VCaP (cell line): ENCODE results near the gene ZSWIM3.

Experiments used
- H3K27ac ChIP-seq: fragments of 450-650 bp; 2 replicates; pipeline ENCODE4 v1.5.1; 2017
- TF ChIP-seq, protein P1 (sequence below): fragments of 450-650 bp; conservative IDR thresholded peaks from 2 replicates; pipeline ENCODE4 v1.5.1; 2017; ENCODE audit warnings: mild to moderate bottlenecking, moderate library complexity

Gene ZSWIM3

DNA sequence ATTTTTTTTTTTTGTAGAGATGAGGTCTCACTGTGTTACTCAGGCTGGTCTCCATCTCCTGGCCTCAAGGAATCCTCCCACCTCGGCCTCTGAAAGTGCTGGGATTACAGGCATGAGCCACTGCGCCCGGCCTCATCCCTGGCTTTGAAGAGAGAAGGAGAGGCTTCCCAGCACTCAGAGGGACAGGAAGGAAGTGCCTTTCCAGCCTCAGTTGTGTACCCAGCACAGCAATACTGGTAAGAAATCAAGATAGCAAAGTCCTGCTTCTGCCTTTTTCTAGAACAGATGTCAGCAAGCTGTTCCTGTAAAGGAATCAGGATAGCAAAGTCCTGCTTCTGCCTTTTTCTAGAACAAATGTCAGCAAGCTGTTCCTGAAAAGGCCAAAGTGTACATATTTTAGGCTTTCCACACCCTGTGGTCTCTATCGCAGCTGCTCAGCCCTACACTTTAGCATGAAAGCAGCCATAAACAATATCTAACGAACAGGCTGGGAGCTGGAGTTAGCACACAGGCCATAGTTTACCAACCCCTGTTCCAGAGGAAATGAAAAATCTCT, 60.8 kb downstream of the ZSWIM3 start:
- H3K27ac ChIP-seq, result no peak overlapping the region

DNA sequence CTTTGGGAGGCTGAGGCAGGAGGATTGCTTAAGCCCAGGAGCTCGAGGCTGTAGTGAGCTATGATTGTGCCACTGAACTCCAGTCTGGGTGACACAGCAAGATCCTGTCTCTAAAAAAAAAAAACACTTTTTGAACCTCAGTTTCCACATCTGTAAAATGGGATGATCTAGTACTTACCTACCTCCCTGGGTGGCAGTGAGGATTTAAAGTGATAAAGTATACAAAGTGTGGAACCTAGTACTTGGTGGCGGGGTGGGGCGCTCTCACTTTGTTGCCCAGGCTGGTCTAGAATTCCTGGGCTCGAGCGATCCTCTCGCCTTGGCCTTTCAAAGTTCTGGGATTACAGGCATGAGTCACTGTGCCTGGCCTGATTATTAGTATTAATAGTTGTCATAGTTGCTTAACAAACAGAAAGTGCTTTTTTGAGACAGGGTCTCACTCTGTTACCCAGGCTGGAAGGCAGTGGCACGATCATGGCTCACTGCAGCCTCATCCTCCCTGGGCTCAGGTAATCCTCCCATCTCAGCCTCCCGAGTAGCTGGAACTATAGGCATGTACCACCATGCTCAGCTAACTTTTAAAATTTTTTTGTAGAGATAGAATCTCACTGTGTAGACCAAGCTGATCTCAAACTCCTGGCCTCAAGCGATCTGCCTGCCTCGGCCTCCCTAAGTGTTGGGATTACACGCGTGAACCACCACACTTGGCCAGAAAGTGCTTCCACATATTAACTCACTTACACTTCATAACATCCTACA, 61.5 kb downstream of the ZSWIM3 start:
- no peak overlapping the region; the same call in 1 of the 2 replicates for H3K27ac ChIP-seq
- TF ChIP-seq, protein P1, sequence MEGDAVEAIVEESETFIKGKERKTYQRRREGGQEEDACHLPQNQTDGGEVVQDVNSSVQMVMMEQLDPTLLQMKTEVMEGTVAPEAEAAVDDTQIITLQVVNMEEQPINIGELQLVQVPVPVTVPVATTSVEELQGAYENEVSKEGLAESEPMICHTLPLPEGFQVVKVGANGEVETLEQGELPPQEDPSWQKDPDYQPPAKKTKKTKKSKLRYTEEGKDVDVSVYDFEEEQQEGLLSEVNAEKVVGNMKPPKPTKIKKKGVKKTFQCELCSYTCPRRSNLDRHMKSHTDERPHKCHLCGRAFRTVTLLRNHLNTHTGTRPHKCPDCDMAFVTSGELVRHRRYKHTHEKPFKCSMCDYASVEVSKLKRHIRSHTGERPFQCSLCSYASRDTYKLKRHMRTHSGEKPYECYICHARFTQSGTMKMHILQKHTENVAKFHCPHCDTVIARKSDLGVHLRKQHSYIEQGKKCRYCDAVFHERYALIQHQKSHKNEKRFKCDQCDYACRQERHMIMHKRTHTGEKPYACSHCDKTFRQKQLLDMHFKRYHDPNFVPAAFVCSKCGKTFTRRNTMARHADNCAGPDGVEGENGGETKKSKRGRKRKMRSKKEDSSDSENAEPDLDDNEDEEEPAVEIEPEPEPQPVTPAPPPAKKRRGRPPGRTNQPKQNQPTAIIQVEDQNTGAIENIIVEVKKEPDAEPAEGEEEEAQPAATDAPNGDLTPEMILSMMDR, result no peak

More for the DNA sequence above, 60.8 kb downstream of the ZSWIM3 start:
- TF ChIP-seq, protein P1, result no peak

DNA sequence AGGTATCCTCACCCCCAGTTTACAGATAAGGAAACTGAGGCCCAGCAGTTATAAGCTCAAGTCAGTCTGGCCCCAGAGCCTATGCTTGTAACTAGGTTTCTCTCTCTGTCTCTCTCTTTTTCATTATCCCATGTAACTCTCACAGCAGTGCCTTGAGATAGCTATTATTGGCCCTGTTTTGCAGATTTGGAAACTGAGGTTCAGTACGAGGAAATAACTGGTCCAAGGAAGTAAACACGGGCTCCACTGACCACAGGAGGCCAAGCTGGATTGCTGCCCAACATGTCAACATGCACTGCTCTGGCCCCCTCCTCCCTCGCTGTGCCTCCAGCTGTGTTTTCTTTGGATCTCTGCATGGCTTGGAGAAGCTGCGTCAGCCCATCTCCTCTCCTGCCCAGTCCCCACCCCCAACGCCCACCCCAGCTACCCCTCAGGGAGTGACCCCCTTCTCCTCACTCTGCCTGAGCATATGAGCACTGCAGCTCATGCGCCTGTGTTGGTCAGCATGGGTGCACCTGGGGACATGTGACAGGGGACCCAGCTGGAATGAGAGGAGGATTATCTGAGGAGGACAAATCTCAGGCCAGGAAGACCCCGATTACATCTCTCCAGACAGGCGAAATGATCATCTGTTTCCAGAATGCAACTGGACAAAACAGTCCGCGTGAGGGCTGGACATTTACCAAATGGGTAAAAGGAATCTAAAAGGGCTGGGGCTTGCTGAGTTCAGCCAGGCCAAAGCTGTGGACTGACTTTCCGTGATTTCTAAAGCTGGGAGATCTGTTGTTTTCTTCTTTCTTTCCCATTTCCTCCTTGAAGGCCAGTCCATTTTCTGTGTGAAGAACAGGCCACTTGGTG, 62.4 kb downstream of the ZSWIM3 start:
- peak overlapping the region; percentile 1; the same call in 1 of the 2 replicates for H3K27ac ChIP-seq
- TF ChIP-seq, protein P1, result no peak

DNA sequence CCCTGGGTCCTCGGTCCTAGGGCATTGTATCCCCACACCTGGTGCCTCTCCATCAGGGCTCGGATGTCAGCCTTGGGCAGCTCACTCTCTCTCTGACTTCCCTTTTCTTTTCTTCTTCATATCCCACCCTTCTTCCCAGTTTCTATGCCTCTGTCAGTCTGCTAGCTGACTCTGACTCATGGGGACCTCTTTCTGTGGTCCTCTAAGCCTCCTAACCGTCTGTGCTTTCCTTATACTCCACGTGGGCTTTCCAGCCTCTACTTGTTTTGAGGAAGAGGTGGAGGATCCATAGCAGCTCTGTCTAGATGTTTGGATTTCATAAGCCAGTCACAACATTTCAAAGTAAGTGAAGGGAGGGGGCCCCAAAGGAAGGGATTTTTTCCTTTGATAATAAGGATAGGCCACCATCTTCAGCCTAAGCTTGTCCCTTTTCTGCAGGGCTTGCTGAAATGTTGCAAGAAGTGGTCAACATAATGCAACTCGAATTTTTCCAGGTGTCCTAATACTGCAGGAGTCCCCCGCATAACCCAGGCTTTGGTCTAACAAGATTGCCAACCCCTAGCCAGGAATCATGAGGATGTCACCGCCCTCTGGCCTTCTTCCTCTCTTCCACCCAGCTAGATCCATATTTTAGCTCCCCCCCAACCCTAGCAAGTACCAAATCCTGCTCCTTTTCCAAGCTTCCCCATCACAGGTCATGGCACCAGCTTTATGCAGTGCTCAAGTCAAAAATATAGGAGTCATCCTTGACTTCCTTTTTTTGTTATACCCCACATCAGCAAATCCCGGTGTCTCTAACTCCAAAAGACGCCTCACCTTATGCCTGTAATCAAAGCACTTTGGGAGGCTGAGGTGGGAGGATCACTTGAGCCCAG, 63.3 kb downstream of the ZSWIM3 start:
- H3K27ac ChIP-seq, result no peak overlapping the region
- TF ChIP-seq, protein P1, result no peak

DNA sequence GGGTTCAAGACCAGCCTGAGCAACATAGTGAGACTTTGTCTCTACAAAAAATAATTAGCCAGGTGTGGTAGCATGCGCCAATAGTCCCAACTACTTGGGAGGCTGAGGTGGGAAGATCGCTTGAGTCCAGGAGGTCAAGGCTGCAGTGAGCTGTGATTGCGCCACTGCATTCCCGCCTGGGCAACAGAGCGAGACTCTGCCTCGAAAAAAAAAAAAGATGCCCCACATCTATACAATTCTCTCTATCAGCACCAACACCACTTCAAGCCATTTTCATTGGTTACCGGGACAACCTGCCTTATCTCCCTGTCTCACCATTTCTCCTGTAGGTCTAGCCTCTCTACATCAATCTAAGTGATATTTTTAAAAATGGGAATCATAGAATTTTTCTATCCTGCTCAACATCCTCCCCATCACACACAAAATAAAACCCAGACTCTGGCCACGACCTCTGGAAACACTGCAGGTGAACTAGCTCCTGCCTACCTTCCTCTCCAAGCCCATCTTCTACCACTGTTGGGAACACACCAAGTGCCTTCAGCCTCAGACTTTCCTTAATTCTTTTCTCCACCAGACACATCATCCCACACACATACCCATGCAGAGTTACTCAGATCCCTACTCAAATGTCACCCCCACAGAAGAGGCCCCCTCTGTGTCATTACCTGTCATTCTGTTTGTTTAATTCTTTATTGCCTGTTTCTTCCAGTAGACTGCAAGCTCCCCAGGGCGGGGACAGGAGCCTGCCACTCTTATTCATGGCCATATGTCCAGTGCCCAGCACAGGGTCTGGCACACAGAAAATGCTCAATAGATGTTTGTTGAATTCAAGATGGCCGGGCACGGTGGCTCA, 64.1 kb downstream of the ZSWIM3 start:
- TF ChIP-seq, protein P1, result no peak
- H3K27ac ChIP-seq, result no peak overlapping the region

DNA sequence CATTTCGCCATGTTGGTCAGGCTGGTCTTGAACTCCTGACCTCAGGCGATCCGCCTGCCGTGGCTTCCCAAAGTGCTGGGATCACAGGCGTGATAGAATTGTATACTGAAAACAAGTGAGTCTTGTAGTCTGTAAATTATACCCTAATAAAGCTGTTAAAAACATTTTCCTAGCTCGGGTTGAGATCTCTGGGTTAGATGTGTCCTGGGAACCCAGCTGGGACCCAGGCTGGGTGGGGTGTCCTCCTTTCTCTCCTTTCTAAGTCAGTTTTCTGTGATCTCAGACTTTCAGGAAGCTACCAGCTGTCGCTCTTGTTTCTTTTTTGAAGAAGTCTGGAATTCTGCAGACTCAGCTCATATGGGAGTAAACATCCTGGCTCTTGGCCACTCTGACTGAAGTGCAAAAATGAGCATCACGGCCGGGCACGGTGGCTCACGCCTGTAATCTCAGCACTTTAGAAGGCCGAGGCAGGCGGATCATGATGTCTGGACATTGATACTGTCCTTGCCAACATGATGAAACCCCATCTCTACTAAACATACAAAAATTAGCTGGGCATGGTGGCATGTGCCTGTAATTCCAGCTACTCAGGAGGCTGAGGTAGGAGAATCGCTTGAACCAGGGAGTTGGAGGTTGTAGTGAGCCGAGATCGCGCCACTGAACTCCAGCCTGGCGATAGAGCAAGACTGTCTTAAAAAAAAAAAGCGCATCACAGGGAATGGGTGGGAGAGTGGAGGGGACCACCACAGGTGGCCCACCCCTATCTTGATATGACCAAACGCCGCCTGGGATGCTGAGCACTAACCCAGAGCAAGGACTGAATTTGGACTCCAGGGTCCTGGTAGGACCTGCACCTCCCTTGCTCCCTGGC, 67.2 kb downstream of the ZSWIM3 start:
- H3K27ac ChIP-seq, result no peak overlapping the region
- TF ChIP-seq, protein P1, result no peak
